Psoas muscle (tissue), 8 donors: ENCODE data around the gene PDIA6. TPM values are rescaled to one million over a fixed set of nuclear protein-coding genes. Genes with fewer than 3 reads are reported as not detected.
"Not testable (repeated sequence)": the region's sequence is repeated elsewhere in the genome, so short reads cannot be mapped to it uniquely, and the experiment has no call there.

Experiments
- ATAC-seq, 4 donors: fragments of 200-7000 bp; cut with Tn5 transposase; one replicate each; pipeline ENCODE4 v1.9.1; 2020; ENCODE audit warnings: moderate library complexity in 3 of 4, mild to moderate bottlenecking in 2 of 4
- DNase-seq, 2 donors: peaks; one replicate each; pipeline ENCODE4 v3.0.0-alpha.2; 2020
- H3K27ac ChIP-seq: fragments of 200-600 bp; one replicate; pipeline ENCODE4 v1.8.0; 2022
- H3K27me3 ChIP-seq, 3 donors: fragments of 200-600 bp in 1 of 3; one replicate each; pipeline versions ENCODE4 v1.6.1 to v1.8.0; 2013 to 2022; ENCODE audit warnings: low read length in 2 of 3, mild to moderate bottlenecking in 2 of 3, moderate library complexity in 1 of 3; ENCODE audit not compliant: insufficient read depth in 3 of 3
- H3K36me3 ChIP-seq, 2 donors: fragments of 200-600 bp in 1 of 2; one replicate each; pipeline versions ENCODE4 v1.6.1 to v1.8.0; 2013 to 2022; ENCODE audit warnings: low read depth in 1 of 2, mild to moderate bottlenecking in 1 of 2, moderate library complexity in 1 of 2; ENCODE audit not compliant: insufficient read depth in 1 of 2
- H3K4me1 ChIP-seq: fragments of 200-600 bp; one replicate; pipeline ENCODE4 v1.8.0; 2022
- H3K4me3 ChIP-seq: fragments of 200-600 bp; one replicate; pipeline ENCODE4 v1.8.0; 2022; ENCODE audit warnings: mild to moderate bottlenecking
- H3K9me3 ChIP-seq: fragments of 200-600 bp; one replicate; pipeline ENCODE4 v1.8.0; 2022
- CTCF ChIP-seq: fragments of 200-600 bp; IDR thresholded peaks from one replicate; pipeline ENCODE4 v1.8.0; 2022; ENCODE audit warnings: antibody characterized with exemption
- WGBS, 3 donors: extraction: QIAGEN DNeasy Blood & Tissue Kit; methylation state at CpG; one replicate each; pipeline versions ENCODE4 v1.1.6 to v1.1.7; 2013; 5-methylcytosine and 5-hydroxymethylcytosine counted together
- intact Hi-C, 2 donors: fragments of 100-400 bp; cut with DNase I; formaldehyde crosslinking; loops; one replicate each; pipeline versions ENCODE4 v1.11.0 to v1.14.2; 2022
- polyA plus RNA-seq, 3 donors: library from polyadenylated mRNA; stranded (reverse); fragments of 200-250 nt; gene quantifications; one replicate each; pipeline ENCODE4 v1.2.3, GENCODE V29; 2013
- total RNA-seq, 4 donors: library from RNA; stranded (reverse); fragmentation: NEBNext Ultra II Directional in 2 of 4; extraction: Animal tissue kit (Norgen Biotek cat#: 25700) in 2 of 4; gene quantifications; one replicate each; pipeline versions ENCODE4 v1.2.1 to v1.2.4, GENCODE V29; 2021 to 2023
- donor health status: healthy with polysubstance abuse.
- donor health status: DM: no; HTN: no; CAD: no; lungs with moderate emphysema.
- donor health status: Bipolar disorder and iron deficiency.
- donor health status: healthy.
- donor health status: DM: yes; HTN: yes; CAD: no.
- donor health status: DM: no; HTN: no; CAD: no.
- donor health status: DM: no; HTN: no; CAD: no.
- donor health status: DM: yes; HTN: yes; CAD: no.

PDIA6 gene
- total and polyA plus RNA-seq, 7 donors = 40.1 to 139 (median 56.7) TPM

- Histone ChIP-seq H3K27ac (peak overlapping the region; percentile 95), H3K36me3 (no peaks in the 10 kb centered on the region), H3K9me3 (no peaks in the 10 kb centered on the region), H3K4me1 (peaks cover 25% of the 10 kb centered on the region), H3K27me3 (no peaks in the 10 kb centered on the region), H3K4me3 (peak overlapping the region; percentile 90)
- DNase-seq (no peak), ATAC-seq (no peak)
- intact Hi-C loops = loop anchor here in 1 of 2 donors (10.0 kb wide), 1 partner anchor 126 kb away; the partner anchor contains the start of gene NOL10
- WGBS, 3 donors = 45 to 53% (median 52%) methylated on average over 8 of the region's 8 CpGs
- TF ChIP-seq CTCF = no peak
These were observed 2.1 kb downstream of the PDIA6 start for GRCh38 chr2:10810202-10811161.

- Histone ChIP-seq H3K4me3 (no peak overlapping the region), H3K9me3 (no peaks in the 10 kb centered on the region), H3K36me3 (peaks cover 0 to 6% of the 10 kb centered on the region in 2 donors), H3K4me1 (peaks cover 20% of the 10 kb centered on the region), H3K27ac (no peak overlapping the region), H3K27me3 (no peaks in the 10 kb centered on the region)
- no peak for TF ChIP-seq CTCF
- intact Hi-C loops = no loop called here
- 64 to 75% (median 74%) methylated on average over 3 of the region's 3 CpGs for WGBS, 3 donors
- DNase-seq (no peak), ATAC-seq (no peak)
These were observed 6.0 kb downstream of the PDIA6 start for GRCh38 chr2:10806543-10806942.

GRCh38 chr2:10805990-10806389, 6.6 kb downstream of the PDIA6 start:
- intact Hi-C loops, H3K4me3 ChIP-seq: not testable (repeated sequence)

GRCh38 chr2:10802657-10803056, 9.9 kb downstream of the PDIA6 start:
- Histone ChIP-seq H3K9me3 (no peaks in the 10 kb centered on the region), H3K4me1 (peaks cover 8% of the 10 kb centered on the region), H3K4me3 (no peak overlapping the region), H3K36me3 (peaks cover 7 to 35% of the 10 kb centered on the region in 2 donors), H3K27me3 (no peaks in the 10 kb centered on the region), H3K27ac (no peak overlapping the region)
- WGBS, 3 donors = 80 to 86% (median 82%) methylated on average over 8 of the region's 8 CpGs
- TF ChIP-seq CTCF = no peak
- DNase-seq = no peak
- intact Hi-C loops = no loop called here
- no peak for ATAC-seq

More at GRCh38 chr2:10805990-10806389, 6.6 kb downstream of the PDIA6 start:
- not testable (repeated sequence) for H3K27me3 ChIP-seq, DNase-seq, H3K9me3 ChIP-seq, H3K27ac ChIP-seq, ATAC-seq
- Histone ChIP-seq H3K4me1 (peaks cover 15% of the 10 kb centered on the region), H3K36me3 (peaks cover 5 to 12% of the 10 kb centered on the region in 2 donors)
- WGBS, 3 donors = 91 to 96% (median 92%) methylated on average over 6 of the region's 6 CpGs

GRCh38 chr2:10800163-10800562, 12.4 kb downstream of the PDIA6 start:
- Histone ChIP-seq H3K4me1 (no peaks in the 10 kb centered on the region), H3K9me3 (no peaks in the 10 kb centered on the region), H3K27me3 (no peaks in the 10 kb centered on the region), H3K27ac (no peak overlapping the region), H3K4me3 (no peak overlapping the region), H3K36me3 (peaks cover 21 to 60% of the 10 kb centered on the region in 2 donors)
- 92 to 93% (median 92%) methylated on average over 4 of the region's 4 CpGs for WGBS, 3 donors
- DNase-seq = no peak
- no peak for ATAC-seq
- no peak for TF ChIP-seq CTCF
- intact Hi-C loops = no loop called here
